ENCODE measurements around the gene METTL21C. TPM values are rescaled to one million over a fixed set of nuclear protein-coding genes. Genes with fewer than 3 reads are reported as not detected.

Gene METTL21C
- total RNA-seq, 4 donors from 2014 or later, result not detected

DNA sequence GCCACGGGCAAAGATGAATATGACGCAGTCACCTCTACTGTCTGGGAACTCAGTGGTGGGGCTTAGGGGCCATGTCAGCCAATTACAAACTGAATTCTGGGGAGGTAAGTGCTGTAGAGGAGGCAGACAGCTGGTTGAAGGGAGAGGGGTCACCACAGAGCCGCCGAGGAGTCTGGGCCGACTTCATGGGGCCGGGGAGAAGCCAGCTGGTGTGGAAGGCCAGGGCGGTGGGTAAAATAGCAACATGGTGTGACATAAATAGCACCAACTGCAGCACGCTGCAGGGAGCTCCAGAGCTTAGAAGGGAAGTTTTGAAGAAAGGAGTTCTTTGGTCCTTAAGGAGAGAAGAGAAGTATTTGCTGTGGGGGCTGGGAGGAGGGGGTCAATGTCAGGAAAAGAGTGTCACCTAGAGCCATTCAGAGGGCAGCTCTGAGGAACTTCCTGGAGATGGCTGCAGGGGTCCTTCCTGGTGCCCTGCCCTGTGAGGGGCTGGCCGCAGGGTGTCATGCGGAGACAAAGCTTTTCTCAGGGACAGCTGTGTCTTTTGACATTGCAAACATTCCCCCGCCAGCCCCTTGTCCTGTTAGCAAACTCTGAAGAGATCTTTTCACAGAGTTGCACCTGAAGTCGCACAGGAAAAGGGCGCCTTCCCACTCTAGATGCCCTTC is 6.4 kb downstream of the METTL21C start:
- TF ChIP-seq, protein P1, sequence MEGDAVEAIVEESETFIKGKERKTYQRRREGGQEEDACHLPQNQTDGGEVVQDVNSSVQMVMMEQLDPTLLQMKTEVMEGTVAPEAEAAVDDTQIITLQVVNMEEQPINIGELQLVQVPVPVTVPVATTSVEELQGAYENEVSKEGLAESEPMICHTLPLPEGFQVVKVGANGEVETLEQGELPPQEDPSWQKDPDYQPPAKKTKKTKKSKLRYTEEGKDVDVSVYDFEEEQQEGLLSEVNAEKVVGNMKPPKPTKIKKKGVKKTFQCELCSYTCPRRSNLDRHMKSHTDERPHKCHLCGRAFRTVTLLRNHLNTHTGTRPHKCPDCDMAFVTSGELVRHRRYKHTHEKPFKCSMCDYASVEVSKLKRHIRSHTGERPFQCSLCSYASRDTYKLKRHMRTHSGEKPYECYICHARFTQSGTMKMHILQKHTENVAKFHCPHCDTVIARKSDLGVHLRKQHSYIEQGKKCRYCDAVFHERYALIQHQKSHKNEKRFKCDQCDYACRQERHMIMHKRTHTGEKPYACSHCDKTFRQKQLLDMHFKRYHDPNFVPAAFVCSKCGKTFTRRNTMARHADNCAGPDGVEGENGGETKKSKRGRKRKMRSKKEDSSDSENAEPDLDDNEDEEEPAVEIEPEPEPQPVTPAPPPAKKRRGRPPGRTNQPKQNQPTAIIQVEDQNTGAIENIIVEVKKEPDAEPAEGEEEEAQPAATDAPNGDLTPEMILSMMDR (IDR thresholded peaks at IDR 0.05), result no peak
- TF ChIP-seq POLR2A (IDR thresholded peaks at IDR 0.05), result no peak

DNA sequence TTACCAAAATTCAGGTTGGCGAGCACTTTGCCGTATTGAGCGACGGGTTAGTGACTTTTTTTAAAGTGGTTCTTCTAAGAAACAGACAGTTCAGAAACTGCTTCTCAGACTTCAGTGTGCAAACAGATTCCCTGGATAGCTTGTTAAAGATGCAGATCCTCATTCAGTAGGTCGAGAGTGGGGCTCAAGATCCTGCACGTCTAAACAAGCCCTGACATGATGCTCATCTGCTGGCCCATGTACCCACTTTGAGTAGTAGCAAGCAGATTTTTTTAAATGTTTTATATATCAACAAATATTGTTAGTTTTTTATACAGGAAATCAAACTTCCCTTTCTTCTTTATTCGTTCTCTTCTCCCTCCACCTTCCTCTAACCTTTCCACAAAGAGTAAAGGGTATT is 7.3 kb downstream of the METTL21C start:
- no peak overlapping the region for H3K4me3 ChIP-seq (ENCODE audit: low read depth, poor library complexity, severe bottlenecking)
- no peak for TF ChIP-seq POLR2A (IDR thresholded peaks at IDR 0.05)
- TF ChIP-seq, protein P1 (IDR thresholded peaks at IDR 0.05), result no peak
- intact Hi-C loops (cut with DNase I; ENCODE audit: low total_unique reads), result no loop called here
- 53 to 61% methylated on average over 7 of the region's 7 CpGs for WGBS, 2 donors
- DNase-seq (ENCODE audit: low spot score in 2 of 2), result no peak

More for the DNA sequence above, 6.4 kb downstream of the METTL21C start:
- no peak for DNase-seq (ENCODE audit: low spot score in 2 of 2)
- H3K4me3 ChIP-seq (ENCODE audit: low read depth, poor library complexity, severe bottlenecking), result no peak overlapping the region
- intact Hi-C loops (cut with DNase I; ENCODE audit: low total_unique reads), result no loop called here
- WGBS, 2 donors, result 68 to 78% methylated on average over 12 to 13 of the region's 13 CpGs

DNA sequence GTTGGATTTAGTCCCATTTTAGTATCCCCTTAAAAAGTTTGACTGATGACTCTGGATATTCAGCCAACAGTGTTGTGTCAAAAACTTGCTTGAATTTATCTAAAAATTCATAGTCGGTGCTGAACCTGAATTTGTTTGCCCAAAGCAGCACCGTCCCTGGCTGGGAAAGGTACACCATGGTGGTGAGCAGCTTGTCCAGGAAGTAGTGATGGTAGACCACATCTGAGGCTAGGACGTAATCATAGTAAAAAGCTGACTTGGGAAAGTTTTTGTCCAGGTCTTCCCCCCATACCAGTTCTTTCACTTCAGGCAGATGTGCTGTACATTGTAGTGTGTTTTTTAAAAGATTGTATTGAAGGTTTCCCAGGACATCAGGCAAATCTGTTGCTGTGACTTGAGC is 8.8 kb downstream of the METTL21C start:
- no peak for DNase-seq (ENCODE audit: low spot score in 2 of 2)
- H3K4me3 ChIP-seq (ENCODE audit: low read depth, poor library complexity, severe bottlenecking), result no peak overlapping the region
- TF ChIP-seq POLR2A (IDR thresholded peaks at IDR 0.05), result no peak
- TF ChIP-seq, protein P1 (IDR thresholded peaks at IDR 0.05), result no peak
- WGBS, 2 donors, result 60 to 71% methylated on average over 3 of the region's 3 CpGs
- intact Hi-C loops (cut with DNase I; ENCODE audit: low total_unique reads), result no loop called here

DNA sequence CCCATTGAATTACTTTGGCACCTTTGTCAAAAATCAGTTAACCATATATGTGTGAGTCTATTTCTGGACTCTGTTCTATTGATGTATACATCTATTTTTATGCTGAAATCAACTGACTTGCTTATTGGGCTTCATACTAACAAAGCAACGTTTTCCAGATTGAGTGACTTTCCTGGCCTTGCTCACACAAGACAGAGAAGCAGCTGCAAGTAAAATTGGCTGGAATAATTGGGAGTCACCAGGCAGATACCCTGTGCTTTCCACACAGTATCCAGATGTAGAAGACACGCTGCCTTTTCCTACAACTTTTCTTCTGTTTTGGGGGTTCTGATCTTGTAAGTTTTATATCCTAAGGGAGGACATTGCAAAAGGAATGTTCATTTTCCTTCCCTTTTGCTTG is 11.2 kb downstream of the METTL21C start:
- DNase-seq (ENCODE audit: low spot score in 2 of 2), result no peak
- TF ChIP-seq, protein P1 (IDR thresholded peaks at IDR 0.05), result no peak
- TF ChIP-seq POLR2A (IDR thresholded peaks at IDR 0.05), result no peak
- intact Hi-C loops (cut with DNase I; ENCODE audit: low total_unique reads), result no loop called here
- WGBS, 2 donors, result 45 to 56% methylated on average over 2 of the region's 2 CpGs
- no peak overlapping the region for H3K4me3 ChIP-seq (ENCODE audit: low read depth, poor library complexity, severe bottlenecking)

DNA sequence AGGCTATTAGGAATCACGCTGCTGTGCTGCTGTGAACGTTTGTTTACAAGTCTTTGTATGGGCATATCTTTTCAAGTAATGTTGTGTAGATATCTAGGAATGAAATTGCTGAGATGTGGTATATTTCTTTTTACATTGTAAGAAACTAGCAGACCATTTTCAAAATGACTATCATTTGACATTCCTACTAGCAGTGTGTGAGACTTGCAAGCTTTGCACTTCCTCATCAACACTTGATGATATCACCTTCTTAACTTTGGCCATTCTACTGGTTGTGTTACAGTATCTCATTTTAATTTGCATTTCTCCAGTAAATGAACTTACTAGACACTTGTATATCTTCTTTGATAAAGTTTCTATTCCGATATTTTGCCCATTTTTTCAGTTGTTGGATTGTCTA is 12.1 kb downstream of the METTL21C start:
- no peak for DNase-seq (ENCODE audit: low spot score in 2 of 2)
- intact Hi-C loops (cut with DNase I; ENCODE audit: low total_unique reads), result no loop called here
- WGBS, 2 donors, result 82 to 83% methylated on average over 3 of the region's 3 CpGs
- no peak for TF ChIP-seq POLR2A (IDR thresholded peaks at IDR 0.05)
- TF ChIP-seq, protein P1 (IDR thresholded peaks at IDR 0.05), result no peak
- no peak overlapping the region for H3K4me3 ChIP-seq (ENCODE audit: low read depth, poor library complexity, severe bottlenecking)

DNA sequence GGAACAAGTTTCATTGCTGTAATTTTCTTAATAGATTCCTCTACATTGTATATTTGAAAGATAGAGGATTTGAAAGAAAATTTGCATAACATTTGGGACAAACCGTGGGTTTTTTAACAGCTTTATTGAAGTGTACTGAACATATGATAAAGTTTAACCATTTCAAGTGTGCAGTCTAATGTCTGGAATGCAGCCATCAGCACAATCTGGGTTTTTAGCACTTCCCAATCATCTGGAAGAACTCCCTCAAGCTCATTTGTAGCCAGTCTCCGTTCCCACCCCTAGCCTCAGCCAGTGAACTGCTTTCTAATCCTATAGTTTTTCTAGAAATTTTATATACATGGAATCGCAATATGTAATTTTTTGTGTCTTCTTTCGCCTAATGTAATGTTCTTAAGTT is 12.6 kb downstream of the METTL21C start:
- 63 to 66% methylated on average over 4 of the region's 4 CpGs for WGBS, 2 donors
- no peak for TF ChIP-seq POLR2A (IDR thresholded peaks at IDR 0.05)
- TF ChIP-seq, protein P1 (IDR thresholded peaks at IDR 0.05), result no peak
- DNase-seq (ENCODE audit: low spot score in 2 of 2), result no peak
- no peak overlapping the region for H3K4me3 ChIP-seq (ENCODE audit: low read depth, poor library complexity, severe bottlenecking)
- intact Hi-C loops (cut with DNase I; ENCODE audit: low total_unique reads), result no loop called here
